Neural progenitor cell (in vitro differentiated cells): Measurements from ENCODE around the gene LRRC17. TPM values are rescaled to one million over a fixed set of nuclear protein-coding genes. Genes with fewer than 3 reads are reported as not detected.

Experiments used
- DNase-seq: peaks from one replicate; pipeline ENCODE4 v3.0.0-alpha.2; 2016; ENCODE audit warnings: low spot score
- H2AFZ ChIP-seq: fragments of 200-600 bp; sonication (generic); replicated peaks from 2 replicates; pipeline ENCODE4 v1.6.1; 2016; ENCODE audit warnings: antibody characterized with exemption
- H3F3A ChIP-seq: fragments of 200-600 bp; sonication (generic); 2 replicates; pipeline ENCODE4 v1.6.1; 2016; ENCODE audit warnings: antibody characterized with exemption, low read depth
- H3K27ac ChIP-seq: fragments of 200-600 bp; sonication (generic); 2 replicates; pipeline ENCODE4 v1.5.1; 2016; ENCODE audit warnings: mild to moderate bottlenecking
- H3K27me3 ChIP-seq: fragments of 200-600 bp; sonication (generic); 2 replicates; pipeline ENCODE4 v1.6.1; 2016; ENCODE audit warnings: mild to moderate bottlenecking, moderate library complexity
- H3K36me3 ChIP-seq: fragments of 200-600 bp; sonication (generic); 2 replicates; pipeline ENCODE4 v1.5.1; 2016
- H3K4me1 ChIP-seq: fragments of 200-600 bp; sonication (generic); 2 replicates; pipeline ENCODE4 v1.6.1; 2016; ENCODE audit warnings: mixed run types
- H3K4me2 ChIP-seq: fragments of 200-600 bp; sonication (generic); 2 replicates; pipeline ENCODE4 v1.6.1; 2016
- H3K4me3 ChIP-seq: fragments of 200-600 bp; sonication (generic); 2 replicates; pipeline ENCODE4 v1.5.1; 2016
- H3K79me2 ChIP-seq: fragments of 200-600 bp; sonication (generic); 2 replicates; pipeline ENCODE4 v1.6.1; 2016; ENCODE audit warnings: low read depth
- H3K9ac ChIP-seq: fragments of 200-600 bp; sonication (generic); 2 replicates; pipeline ENCODE4 v1.6.1; 2016
- H3K9me3 ChIP-seq: fragments of 200-600 bp; sonication (generic); 2 replicates; pipeline ENCODE4 v1.5.1; 2016; ENCODE audit warnings: low read depth
- H4K20me1 ChIP-seq: fragments of 200-600 bp; sonication (generic); 2 replicates; pipeline ENCODE4 v1.6.1; 2016; ENCODE audit warnings: low read depth
- H3K27ac Mint-ChIP-seq: 3 replicates; pipeline ENCODE4 v1.8.0; 2021; ENCODE audit warnings: mixed read lengths
- H3K27me3 Mint-ChIP-seq: 2 replicates; pipeline ENCODE4 v1.8.0; 2022; ENCODE audit warnings: low read depth, mild to moderate bottlenecking, inconsistent platforms, moderate library complexity, mixed read lengths; ENCODE audit not compliant: insufficient read depth
- H3K36me3 Mint-ChIP-seq: 3 replicates; pipeline ENCODE4 v1.8.0; 2021; ENCODE audit warnings: mixed read lengths
- H3K4me1 Mint-ChIP-seq: 3 replicates; pipeline ENCODE4 v1.8.0; 2021; ENCODE audit warnings: mixed read lengths
- H3K4me3 Mint-ChIP-seq: 3 replicates; pipeline ENCODE4 v1.8.0; 2021; ENCODE audit warnings: mild to moderate bottlenecking, moderate library complexity, mixed read lengths
- H3K9me3 Mint-ChIP-seq: 3 replicates; pipeline ENCODE4 v1.8.0; 2020; ENCODE audit warnings: mixed read lengths
- EZH2 ChIP-seq: fragments of 200-600 bp; sonication (generic); IDR thresholded peaks from 2 replicates; pipeline ENCODE4 v1.6.1; 2017; ENCODE audit warnings: antibody characterized with exemption, mild to moderate bottlenecking, moderate library complexity
- EZH2phosphoT487 ChIP-seq: fragments of 200-600 bp; sonication (generic); IDR thresholded peaks from 2 replicates; pipeline ENCODE4 v1.6.1; 2017; ENCODE audit warnings: antibody characterized with exemption
- total RNA-seq: library from RNA; depleted of rRNA; stranded (reverse); fragments of >200 nt; gene quantifications from 2 replicates; pipeline ENCODE4 v1.2.3, GENCODE V29; 2015; ENCODE audit warnings: low replicate concordance
- TF ChIP-seq, protein P1 (sequence below): fragments of 200-600 bp; sonication (generic); IDR thresholded peaks from 2 replicates; pipeline ENCODE4 v1.5.1; 2017; ENCODE audit warnings: antibody characterized with exemption, mild to moderate bottlenecking

Gene LRRC17
- total RNA-seq, 1 donor from 2014 or later, result 4.6 TPM

DNA sequence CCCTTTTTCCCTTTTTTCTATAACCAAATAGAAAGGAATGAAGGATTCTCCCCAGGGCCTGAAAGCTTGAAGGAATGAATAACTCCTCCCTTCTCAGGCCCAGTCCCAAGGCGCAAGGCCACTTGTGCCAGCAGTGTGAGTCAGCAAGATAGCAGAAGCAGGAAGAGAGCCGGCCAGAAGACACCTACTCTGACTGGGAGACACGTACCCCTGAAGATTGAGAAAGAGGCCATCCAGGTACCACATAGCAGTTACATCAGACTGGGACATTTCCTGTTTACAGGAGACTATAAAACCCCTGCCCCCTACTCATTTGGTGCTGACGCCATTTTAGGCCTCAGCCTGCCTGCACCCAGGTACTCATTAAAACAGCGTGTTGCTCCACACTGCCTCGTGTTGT is 65.5 kb downstream of the LRRC17 start:
- H3K9me3 Mint-ChIP-seq, result peaks cover 4% of the 10 kb centered on the region
- Histone ChIP-seq H3K27ac (no peak overlapping the region), H3K4me1 (no peaks in the 10 kb centered on the region), H3K4me3 (no peak overlapping the region), H3F3A (no peaks in the 10 kb centered on the region), H2AFZ (no peak overlapping the region), H3K27me3 (no peaks in the 10 kb centered on the region), H3K9ac (no peak overlapping the region), H3K9me3 (no peaks in the 10 kb centered on the region), H3K79me2 (no peaks in the 10 kb centered on the region), H3K4me2 (no peak overlapping the region), H3K36me3 (no peaks in the 10 kb centered on the region), H4K20me1 (no peaks in the 10 kb centered on the region)
- H3K27ac Mint-ChIP-seq, result no peak overlapping the region
- TF ChIP-seq EZH2phosphoT487 (no peak), EZH2 (no peak)
- TF ChIP-seq, protein P1, sequence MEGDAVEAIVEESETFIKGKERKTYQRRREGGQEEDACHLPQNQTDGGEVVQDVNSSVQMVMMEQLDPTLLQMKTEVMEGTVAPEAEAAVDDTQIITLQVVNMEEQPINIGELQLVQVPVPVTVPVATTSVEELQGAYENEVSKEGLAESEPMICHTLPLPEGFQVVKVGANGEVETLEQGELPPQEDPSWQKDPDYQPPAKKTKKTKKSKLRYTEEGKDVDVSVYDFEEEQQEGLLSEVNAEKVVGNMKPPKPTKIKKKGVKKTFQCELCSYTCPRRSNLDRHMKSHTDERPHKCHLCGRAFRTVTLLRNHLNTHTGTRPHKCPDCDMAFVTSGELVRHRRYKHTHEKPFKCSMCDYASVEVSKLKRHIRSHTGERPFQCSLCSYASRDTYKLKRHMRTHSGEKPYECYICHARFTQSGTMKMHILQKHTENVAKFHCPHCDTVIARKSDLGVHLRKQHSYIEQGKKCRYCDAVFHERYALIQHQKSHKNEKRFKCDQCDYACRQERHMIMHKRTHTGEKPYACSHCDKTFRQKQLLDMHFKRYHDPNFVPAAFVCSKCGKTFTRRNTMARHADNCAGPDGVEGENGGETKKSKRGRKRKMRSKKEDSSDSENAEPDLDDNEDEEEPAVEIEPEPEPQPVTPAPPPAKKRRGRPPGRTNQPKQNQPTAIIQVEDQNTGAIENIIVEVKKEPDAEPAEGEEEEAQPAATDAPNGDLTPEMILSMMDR, result no peak
- no peak for DNase-seq
- H3K4me3 Mint-ChIP-seq, result no peak overlapping the region
- H3K27me3 Mint-ChIP-seq, result no peaks in the 10 kb centered on the region
- no peaks in the 10 kb centered on the region for H3K4me1 Mint-ChIP-seq
- H3K36me3 Mint-ChIP-seq, result peaks cover 2% of the 10 kb centered on the region

- Mint-ChIP-seq H3K4me1 (no peaks in the 10 kb centered on the region), H3K9me3 (peaks cover 4% of the 10 kb centered on the region), H3K27me3 (no peaks in the 10 kb centered on the region), H3K4me3 (no peak overlapping the region), H3K36me3 (peaks cover 2% of the 10 kb centered on the region), H3K27ac (no peak overlapping the region)
- Histone ChIP-seq H3K27ac (no peak overlapping the region), H3F3A (no peaks in the 10 kb centered on the region), H3K4me3 (no peak overlapping the region), H3K27me3 (no peaks in the 10 kb centered on the region), H2AFZ (no peak overlapping the region), H3K4me2 (no peak overlapping the region), H3K9ac (no peak overlapping the region), H4K20me1 (no peaks in the 10 kb centered on the region), H3K9me3 (no peaks in the 10 kb centered on the region), H3K79me2 (no peaks in the 10 kb centered on the region), H3K36me3 (no peaks in the 10 kb centered on the region), H3K4me1 (no peaks in the 10 kb centered on the region)
- no peak for TF ChIP-seq EZH2phosphoT487
- no peak for TF ChIP-seq EZH2
- TF ChIP-seq, protein P1, result no peak
- DNase-seq, result no peak
Measured at GRCh38 chr7:102979670-102980069, 66.9 kb downstream of the LRRC17 start.

GRCh38 chr7:102981451-102981850 is 68.7 kb downstream of the LRRC17 start:
- no peaks in the 10 kb centered on the region for H4K20me1 ChIP-seq
- Mint-ChIP-seq H3K27me3 (no peaks in the 10 kb centered on the region), H3K36me3 (peaks cover 2% of the 10 kb centered on the region), H3K27ac (no peak overlapping the region), H3K4me1 (no peaks in the 10 kb centered on the region), H3K4me3 (no peak overlapping the region), H3K9me3 (peaks cover 4% of the 10 kb centered on the region)
- no peaks in the 10 kb centered on the region for H3K4me1 ChIP-seq
- H3K9me3 ChIP-seq, result no peaks in the 10 kb centered on the region
- no peak overlapping the region for H2AFZ ChIP-seq
- H3K79me2 ChIP-seq, result no peaks in the 10 kb centered on the region
- DNase-seq, result no peak
- H3K4me3 ChIP-seq, result no peak overlapping the region
- no peak overlapping the region for H3K9ac ChIP-seq
- H3K27ac ChIP-seq, result no peak overlapping the region
- no peaks in the 10 kb centered on the region for H3F3A ChIP-seq
- TF ChIP-seq, protein P1, result no peak
- no peak for TF ChIP-seq EZH2phosphoT487
- TF ChIP-seq EZH2, result no peak
- no peaks in the 10 kb centered on the region for H3K36me3 ChIP-seq
- H3K27me3 ChIP-seq, result no peaks in the 10 kb centered on the region
- H3K4me2 ChIP-seq, result no peak overlapping the region
